Liver (tissue), 3 donors: ENCODE data around the gene SPRN.

Source experiments
- EGR1 ChIP-seq, 2 donors: IDR thresholded peaks; 2 replicates each; pipeline ENCODE4 v1.6.1; 2016 to 2018; ENCODE audit warnings: antibody characterized with exemption in 2 of 2, low read depth in 2 of 2
- GABPA ChIP-seq, 2 donors: IDR thresholded peaks in 1 of 2; conservative IDR thresholded peaks in 1 of 2; 2 replicates each; pipeline ENCODE4 v1.6.1; 2016; ENCODE audit warnings: antibody characterized with exemption in 2 of 2, mild to moderate bottlenecking in 1 of 2, moderate library complexity in 1 of 2
- HNF4G ChIP-seq: IDR thresholded peaks from 2 replicates; pipeline ENCODE4 v1.6.1; 2016; ENCODE audit warnings: antibody characterized with exemption
- MAX ChIP-seq: IDR thresholded peaks from 2 replicates; pipeline ENCODE4 v1.6.1; 2016; ENCODE audit warnings: antibody characterized with exemption
- RXRA ChIP-seq, 2 donors: IDR thresholded peaks; 2 replicates each; pipeline ENCODE4 v1.6.1; 2017 to 2018; ENCODE audit warnings: antibody characterized with exemption in 2 of 2, mild to moderate bottlenecking in 1 of 2
- SP1 ChIP-seq: IDR thresholded peaks from 2 replicates; pipeline ENCODE4 v1.6.1; 2018; ENCODE audit warnings: antibody characterized with exemption, mild to moderate bottlenecking
- YY1 ChIP-seq: IDR thresholded peaks from 2 replicates; pipeline ENCODE4 v1.6.1; 2016; ENCODE audit warnings: antibody characterized with exemption, mild to moderate bottlenecking
- TF ChIP-seq, protein P1 (sequence below): fragments of 150-350 bp; IDR thresholded peaks from 2 replicates; pipeline ENCODE4 v1.5.1; 2017; ENCODE audit warnings: improper control_type of control experiment, low read depth, low read length; ENCODE audit not compliant: missing input control
- TF ChIP-seq, protein P2 (sequence below): IDR thresholded peaks from 2 replicates; pipeline ENCODE4 v1.6.1; 2016; ENCODE audit warnings: antibody characterized with exemption
- donor health status: healthy.
- donor health status: healthy.

DNA sequence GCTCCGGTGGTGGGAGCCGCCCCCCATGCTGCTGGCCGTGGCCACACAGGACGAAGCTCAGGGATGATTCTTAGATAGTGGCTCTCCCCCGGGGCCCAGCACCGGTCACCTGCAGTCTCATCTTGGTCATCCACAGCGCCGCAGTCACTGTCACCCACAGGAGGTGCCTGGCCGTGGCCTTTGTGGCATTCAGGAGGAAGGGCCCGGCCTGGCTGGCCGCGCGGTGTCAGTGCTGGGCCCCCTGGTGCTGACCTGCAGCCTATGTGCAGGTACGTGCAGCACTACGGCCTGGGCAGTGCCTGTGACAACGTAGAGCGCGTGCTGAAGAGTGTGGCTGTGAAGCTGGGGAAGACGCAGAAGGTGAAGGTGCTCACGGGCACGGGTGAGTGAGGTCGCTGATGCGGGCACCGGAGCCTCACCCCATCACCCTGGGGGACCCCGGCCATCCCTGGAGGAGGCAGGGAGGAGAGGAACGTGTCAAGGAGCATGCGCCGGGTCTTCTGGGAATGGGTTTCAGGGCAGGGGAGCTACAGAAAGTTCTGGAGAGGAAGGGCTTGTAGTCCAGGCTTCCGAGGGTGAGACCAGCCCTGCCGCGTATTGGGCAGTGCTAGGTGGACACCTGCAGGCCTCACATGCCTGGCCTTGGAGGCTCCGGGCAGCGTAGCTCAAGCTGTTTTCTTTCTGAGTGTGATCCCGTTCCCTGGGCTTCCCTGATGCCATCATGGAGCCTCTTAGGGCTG lies 5.0 kb downstream of the SPRN start:
- TF ChIP-seq SP1 (no peak), YY1 (no peak), MAX (no peak), EGR1 (IDR thresholded peaks at IDR 0.05; ENCODE audit: low read depth in 2 of 2) (no peak), GABPA (IDR thresholded peaks at IDR 0.05 in 1 of 2, conservative IDR thresholded peaks at IDR 0.05 in 1 of 2) (no peak), HNF4G (no peak), RXRA (IDR thresholded peaks at IDR 0.05) (no peak)
- TF ChIP-seq, protein P1, sequence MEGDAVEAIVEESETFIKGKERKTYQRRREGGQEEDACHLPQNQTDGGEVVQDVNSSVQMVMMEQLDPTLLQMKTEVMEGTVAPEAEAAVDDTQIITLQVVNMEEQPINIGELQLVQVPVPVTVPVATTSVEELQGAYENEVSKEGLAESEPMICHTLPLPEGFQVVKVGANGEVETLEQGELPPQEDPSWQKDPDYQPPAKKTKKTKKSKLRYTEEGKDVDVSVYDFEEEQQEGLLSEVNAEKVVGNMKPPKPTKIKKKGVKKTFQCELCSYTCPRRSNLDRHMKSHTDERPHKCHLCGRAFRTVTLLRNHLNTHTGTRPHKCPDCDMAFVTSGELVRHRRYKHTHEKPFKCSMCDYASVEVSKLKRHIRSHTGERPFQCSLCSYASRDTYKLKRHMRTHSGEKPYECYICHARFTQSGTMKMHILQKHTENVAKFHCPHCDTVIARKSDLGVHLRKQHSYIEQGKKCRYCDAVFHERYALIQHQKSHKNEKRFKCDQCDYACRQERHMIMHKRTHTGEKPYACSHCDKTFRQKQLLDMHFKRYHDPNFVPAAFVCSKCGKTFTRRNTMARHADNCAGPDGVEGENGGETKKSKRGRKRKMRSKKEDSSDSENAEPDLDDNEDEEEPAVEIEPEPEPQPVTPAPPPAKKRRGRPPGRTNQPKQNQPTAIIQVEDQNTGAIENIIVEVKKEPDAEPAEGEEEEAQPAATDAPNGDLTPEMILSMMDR: no peak
- TF ChIP-seq, protein P2, sequence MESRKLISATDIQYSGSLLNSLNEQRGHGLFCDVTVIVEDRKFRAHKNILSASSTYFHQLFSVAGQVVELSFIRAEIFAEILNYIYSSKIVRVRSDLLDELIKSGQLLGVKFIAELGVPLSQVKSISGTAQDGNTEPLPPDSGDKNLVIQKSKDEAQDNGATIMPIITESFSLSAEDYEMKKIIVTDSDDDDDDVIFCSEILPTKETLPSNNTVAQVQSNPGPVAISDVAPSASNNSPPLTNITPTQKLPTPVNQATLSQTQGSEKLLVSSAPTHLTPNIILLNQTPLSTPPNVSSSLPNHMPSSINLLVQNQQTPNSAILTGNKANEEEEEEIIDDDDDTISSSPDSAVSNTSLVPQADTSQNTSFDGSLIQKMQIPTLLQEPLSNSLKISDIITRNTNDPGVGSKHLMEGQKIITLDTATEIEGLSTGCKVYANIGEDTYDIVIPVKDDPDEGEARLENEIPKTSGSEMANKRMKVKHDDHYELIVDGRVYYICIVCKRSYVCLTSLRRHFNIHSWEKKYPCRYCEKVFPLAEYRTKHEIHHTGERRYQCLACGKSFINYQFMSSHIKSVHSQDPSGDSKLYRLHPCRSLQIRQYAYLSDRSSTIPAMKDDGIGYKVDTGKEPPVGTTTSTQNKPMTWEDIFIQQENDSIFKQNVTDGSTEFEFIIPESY: no peak
